Measurements from ENCODE around the gene PPP1R26.
"Not testable (repeated sequence)": the region's sequence is repeated elsewhere in the genome, so short reads cannot be mapped to it uniquely, and the experiment has no call there.

- TF ChIP-seq, protein P1, sequence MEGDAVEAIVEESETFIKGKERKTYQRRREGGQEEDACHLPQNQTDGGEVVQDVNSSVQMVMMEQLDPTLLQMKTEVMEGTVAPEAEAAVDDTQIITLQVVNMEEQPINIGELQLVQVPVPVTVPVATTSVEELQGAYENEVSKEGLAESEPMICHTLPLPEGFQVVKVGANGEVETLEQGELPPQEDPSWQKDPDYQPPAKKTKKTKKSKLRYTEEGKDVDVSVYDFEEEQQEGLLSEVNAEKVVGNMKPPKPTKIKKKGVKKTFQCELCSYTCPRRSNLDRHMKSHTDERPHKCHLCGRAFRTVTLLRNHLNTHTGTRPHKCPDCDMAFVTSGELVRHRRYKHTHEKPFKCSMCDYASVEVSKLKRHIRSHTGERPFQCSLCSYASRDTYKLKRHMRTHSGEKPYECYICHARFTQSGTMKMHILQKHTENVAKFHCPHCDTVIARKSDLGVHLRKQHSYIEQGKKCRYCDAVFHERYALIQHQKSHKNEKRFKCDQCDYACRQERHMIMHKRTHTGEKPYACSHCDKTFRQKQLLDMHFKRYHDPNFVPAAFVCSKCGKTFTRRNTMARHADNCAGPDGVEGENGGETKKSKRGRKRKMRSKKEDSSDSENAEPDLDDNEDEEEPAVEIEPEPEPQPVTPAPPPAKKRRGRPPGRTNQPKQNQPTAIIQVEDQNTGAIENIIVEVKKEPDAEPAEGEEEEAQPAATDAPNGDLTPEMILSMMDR (IDR thresholded peaks at IDR 0.05; ENCODE audit: borderline replicate concordance, extremely low read depth, low read length, poor library complexity, severe bottlenecking) = not testable (repeated sequence)
- TF ChIP-seq EZH2 (IDR thresholded peaks at IDR 0.05; ENCODE audit: borderline replicate concordance, low read depth, low read length, severe bottlenecking) = not testable (repeated sequence)
These were observed 55.2 kb downstream of the PPP1R26 start for GRCh38 chr9:135534826-135535225.
